Osteoblast (primary cell): ENCODE measurements around the gene EFNA5. TPM values are rescaled to one million over a fixed set of nuclear protein-coding genes. Genes with fewer than 3 reads are reported as not detected.

Source experiments
- DNase-seq: peaks from one replicate; pipeline ENCODE4 v3.0.0; 2011; ENCODE audit warnings: low spot score, mixed read lengths; ENCODE audit not compliant: insufficient read length; ENCODE audit errors: missing footprints
- H2AFZ ChIP-seq: 2 replicates; pipeline ENCODE4 v1.6.0; 2011; ENCODE audit warnings: mild to moderate bottlenecking, low read length
- H3K27ac ChIP-seq: 2 replicates; pipeline ENCODE4 v1.5.1; 2011; ENCODE audit warnings: mild to moderate bottlenecking, low read depth, low read length, moderate library complexity
- H3K27me3 ChIP-seq: 2 replicates; pipeline ENCODE4 v1.6.0; 2012; ENCODE audit warnings: mild to moderate bottlenecking, control low read depth, inconsistent platforms, low read length, moderate library complexity; ENCODE audit not compliant: insufficient read depth
- H3K36me3 ChIP-seq: 2 replicates; pipeline ENCODE4 v1.5.1; 2011; ENCODE audit warnings: mild to moderate bottlenecking, low read length, control low read depth, moderate library complexity; ENCODE audit not compliant: insufficient read depth
- H3K4me1 ChIP-seq: 2 replicates; pipeline ENCODE4 v1.5.1; 2011; ENCODE audit warnings: mild to moderate bottlenecking, low read length, control low read depth, moderate library complexity; ENCODE audit not compliant: insufficient read depth
- H3K4me2 ChIP-seq: 2 replicates; pipeline ENCODE4 v1.6.0; 2011; ENCODE audit warnings: mild to moderate bottlenecking, low read length; ENCODE audit not compliant: insufficient read depth
- H3K4me3 ChIP-seq: fragments of 200-600 bp; sonication (generic); 3 replicates; pipeline ENCODE4 v1.5.1; 2012; ENCODE audit warnings: mild to moderate bottlenecking, low read length, inconsistent platforms; ENCODE audit not compliant: insufficient read depth
- H3K79me2 ChIP-seq: 2 replicates; pipeline ENCODE4 v1.6.0; 2012; ENCODE audit warnings: mild to moderate bottlenecking, low read length, control low read depth, inconsistent platforms; ENCODE audit not compliant: insufficient read depth
- H3K9me3 ChIP-seq: 2 replicates; pipeline ENCODE4 v1.5.1; 2011; ENCODE audit warnings: low read depth, low read length, control low read depth
- H4K20me1 ChIP-seq: 2 replicates; pipeline ENCODE4 v1.6.0; 2012; ENCODE audit warnings: mild to moderate bottlenecking, low read length, control low read depth; ENCODE audit not compliant: insufficient read depth
- CTCF ChIP-seq: IDR thresholded peaks from 2 replicates; pipeline ENCODE4 v1.5.1; 2011; ENCODE audit warnings: mild to moderate bottlenecking, low read depth, low read length, moderate library complexity; ENCODE audit errors: extremely low read depth
- total RNA-seq: library from RNA; depleted of rRNA; stranded (reverse); fragments of >200 nt; gene quantifications from 2 replicates; pipeline ENCODE4 v1.2.3, GENCODE V29; 2012

Gene EFNA5
- total RNA-seq, 1 donor, result 12.3 TPM

GRCh38 chr5:107370396-107370968 is 300.3 kb downstream of the EFNA5 start:
- Histone ChIP-seq H3K9me3 (no peaks in the 10 kb centered on the region), H3K4me1 (no peaks in the 10 kb centered on the region), H3K36me3 (no peaks in the 10 kb centered on the region), H2AFZ (no peak overlapping the region), H3K4me3 (no peak overlapping the region), H3K4me2 (no peak overlapping the region), H3K27ac (no peak overlapping the region), H3K27me3 (no peaks in the 10 kb centered on the region), H3K79me2 (no peaks in the 10 kb centered on the region), H4K20me1 (no peaks in the 10 kb centered on the region)
- DNase-seq, result no peak
- TF ChIP-seq CTCF, result no peak

DNA sequence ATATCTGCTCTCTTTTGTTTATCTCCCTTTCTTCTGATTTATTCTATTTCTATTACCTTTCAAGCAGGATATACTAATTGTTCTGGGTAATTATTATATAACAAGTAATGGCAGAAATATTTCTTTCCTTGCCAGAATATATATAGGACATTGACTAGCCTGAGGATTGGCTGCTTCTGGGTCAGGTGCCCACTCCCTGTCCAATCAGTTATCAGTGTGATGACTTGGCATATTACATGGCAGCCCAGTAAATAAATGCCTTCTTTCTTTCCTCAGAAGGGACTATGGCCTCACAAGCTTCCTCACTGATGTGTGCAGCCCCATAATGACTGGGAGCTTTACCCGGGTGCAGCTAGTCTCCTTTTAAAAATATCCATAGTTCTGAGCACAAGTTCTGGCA is 301.1 kb downstream of the EFNA5 start:
- Histone ChIP-seq H4K20me1 (no peaks in the 10 kb centered on the region), H3K9me3 (no peaks in the 10 kb centered on the region), H3K4me2 (no peak overlapping the region), H3K36me3 (no peaks in the 10 kb centered on the region), H3K27ac (no peak overlapping the region), H3K4me1 (no peaks in the 10 kb centered on the region), H3K4me3 (no peak overlapping the region), H3K27me3 (no peaks in the 10 kb centered on the region), H2AFZ (no peak overlapping the region), H3K79me2 (no peaks in the 10 kb centered on the region)
- no peak for DNase-seq
- no peak for TF ChIP-seq CTCF

DNA sequence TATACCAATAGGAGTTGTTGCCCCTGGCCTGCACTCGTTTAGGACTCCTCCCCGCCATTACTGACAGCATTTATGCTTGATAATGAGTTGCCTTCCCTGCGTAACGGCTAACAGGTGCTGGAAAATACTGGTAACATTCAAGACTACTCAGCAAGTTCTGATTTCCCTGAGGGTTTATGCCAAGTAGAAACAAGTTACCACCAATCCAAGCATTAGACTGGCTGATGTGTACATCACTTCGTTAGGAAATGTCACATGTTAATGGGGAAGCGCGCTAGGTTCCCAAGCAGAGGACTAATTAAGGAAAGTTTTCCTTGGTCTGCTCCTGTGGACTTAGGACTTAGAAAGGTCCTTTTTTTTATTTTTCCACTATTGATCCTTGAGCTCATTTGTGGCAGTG is 302.1 kb downstream of the EFNA5 start:
- no peak for TF ChIP-seq CTCF
- H2AFZ ChIP-seq, result no peak overlapping the region
- H3K4me1 ChIP-seq, result no peaks in the 10 kb centered on the region
- no peaks in the 10 kb centered on the region for H3K9me3 ChIP-seq
- no peaks in the 10 kb centered on the region for H3K79me2 ChIP-seq
- no peaks in the 10 kb centered on the region for H3K27me3 ChIP-seq
- no peaks in the 10 kb centered on the region for H3K36me3 ChIP-seq
- no peak overlapping the region for H3K4me2 ChIP-seq
- H3K27ac ChIP-seq, result no peak overlapping the region
- H3K4me3 ChIP-seq, result no peak overlapping the region
- H4K20me1 ChIP-seq, result no peaks in the 10 kb centered on the region
- DNase-seq, result no peak

DNA sequence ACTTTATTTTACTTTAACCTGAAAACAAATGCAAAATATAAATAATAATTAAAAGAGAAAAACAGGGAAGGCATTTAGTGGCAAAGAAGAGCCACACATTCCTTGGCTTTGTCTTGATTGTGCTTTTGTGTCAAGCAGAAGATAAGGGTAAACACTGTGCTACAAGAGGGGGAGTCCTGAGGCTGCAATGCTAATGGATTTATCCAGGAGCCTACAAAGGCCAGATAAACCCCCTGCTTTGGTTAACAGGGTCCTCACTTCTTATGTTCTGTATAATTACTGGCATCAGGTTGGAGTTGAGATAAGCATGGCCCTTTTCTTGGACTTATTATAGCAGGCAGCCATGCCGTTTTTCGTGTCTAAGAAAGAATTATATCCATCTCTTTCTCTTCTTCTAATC is 302.8 kb downstream of the EFNA5 start:
- Histone ChIP-seq H3K4me1 (no peaks in the 10 kb centered on the region), H2AFZ (no peak overlapping the region), H3K27me3 (no peaks in the 10 kb centered on the region), H4K20me1 (no peaks in the 10 kb centered on the region), H3K27ac (no peak overlapping the region), H3K4me2 (no peak overlapping the region), H3K36me3 (no peaks in the 10 kb centered on the region), H3K9me3 (no peaks in the 10 kb centered on the region), H3K79me2 (no peaks in the 10 kb centered on the region), H3K4me3 (no peak overlapping the region)
- TF ChIP-seq CTCF, result no peak
- DNase-seq, result no peak
